Activated CD8-positive, alpha-beta memory T cell treated with anti-CD3 and anti-CD28 coated beads for 4 hours (primary cell): ENCODE data around the gene FMNL3.

Source experiments
- DNase-seq, 2 donors: peaks; one replicate each; pipeline ENCODE4 v3.0.0-alpha.2; 2020; ENCODE audit warnings: low read depth in 2 of 2

Gene FMNL3

GRCh38 chr12:49678711-49679110 lies 28.5 kb downstream of the FMNL3 start:
- DNase-seq = no peak

- DNase-seq = no peak
Observed at GRCh38 chr12:49675137-49675536, 32.1 kb downstream of the FMNL3 start.

DNA sequence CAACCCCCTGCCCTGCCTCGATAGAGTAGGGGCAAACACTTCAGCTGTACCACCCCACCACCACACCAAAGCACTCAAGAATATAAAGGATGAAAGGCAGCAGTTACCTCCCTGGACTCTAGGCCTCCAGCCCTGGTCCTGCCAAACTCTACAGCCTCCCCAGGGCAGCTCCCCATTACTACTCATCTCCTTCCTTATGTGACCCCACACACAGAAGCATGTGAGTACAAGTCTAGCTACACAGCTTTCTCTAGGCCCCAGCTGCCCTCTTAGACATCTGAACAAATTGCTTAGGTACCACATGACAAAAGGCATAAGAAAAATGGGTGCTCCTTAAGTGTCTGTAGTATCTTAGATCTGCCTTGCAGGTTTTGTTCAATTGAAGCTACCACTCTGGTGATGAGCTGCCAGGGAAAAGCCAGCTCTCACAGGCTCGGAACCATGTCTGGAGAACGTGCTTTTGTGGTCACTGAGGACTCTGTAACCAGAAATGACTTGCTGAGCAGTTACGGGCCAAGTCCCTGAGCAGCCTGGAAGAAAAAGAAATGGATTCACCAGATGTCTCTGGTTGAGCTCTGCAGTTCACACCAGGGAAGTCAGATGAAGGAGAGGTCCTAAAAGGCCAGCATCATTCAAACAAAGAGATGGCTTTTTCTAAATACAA lies 32.8 kb downstream of the FMNL3 start:
- no peak for DNase-seq

- no peak for DNase-seq
Observed at GRCh38 chr12:49673446-49674317, 33.5 kb downstream of the FMNL3 start.

DNA sequence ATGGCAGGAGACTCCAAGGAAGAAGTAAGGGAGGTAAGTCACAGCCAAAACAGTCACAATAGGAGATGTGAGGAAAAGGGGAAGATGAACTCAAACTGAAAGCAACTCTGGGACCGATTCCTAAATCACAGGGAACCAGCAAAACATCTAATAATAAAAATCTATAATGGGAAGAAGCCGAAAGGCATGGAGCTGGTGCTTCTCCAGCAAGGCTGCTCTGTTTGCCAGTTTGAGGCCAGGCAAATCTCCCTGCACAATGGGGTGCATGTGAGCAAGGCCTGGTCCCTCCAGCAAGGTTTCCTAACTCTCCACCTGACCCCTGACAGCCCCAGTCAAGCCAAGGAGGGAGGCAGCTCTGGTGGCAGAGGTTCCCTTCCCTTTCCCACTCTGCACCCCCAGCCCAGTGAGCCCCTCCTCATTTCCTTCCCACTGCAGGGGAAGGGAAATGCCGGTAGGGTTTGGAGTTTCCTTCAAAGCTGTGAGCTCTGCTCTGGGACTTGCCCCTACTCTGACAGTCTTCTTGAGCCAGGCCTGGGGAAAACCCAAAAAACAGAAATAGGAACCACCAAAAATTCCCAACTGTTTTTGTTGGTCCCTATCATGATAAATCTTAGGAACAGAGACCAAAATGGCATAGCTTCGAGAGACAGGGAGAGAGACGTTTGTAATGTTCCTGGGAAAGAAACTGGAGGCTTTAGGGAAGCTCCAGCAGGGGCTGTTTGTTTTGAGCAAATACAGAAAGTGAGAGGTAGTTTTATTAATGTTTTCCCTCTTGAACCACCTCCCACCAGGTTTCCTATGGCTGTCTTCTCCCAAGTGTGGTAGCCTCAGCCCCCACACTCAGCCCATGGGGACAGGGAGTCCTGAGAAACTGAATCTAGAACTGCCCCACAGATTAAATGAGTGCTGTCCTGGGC lies 34.6 kb downstream of the FMNL3 start:
- no peak for DNase-seq

DNA sequence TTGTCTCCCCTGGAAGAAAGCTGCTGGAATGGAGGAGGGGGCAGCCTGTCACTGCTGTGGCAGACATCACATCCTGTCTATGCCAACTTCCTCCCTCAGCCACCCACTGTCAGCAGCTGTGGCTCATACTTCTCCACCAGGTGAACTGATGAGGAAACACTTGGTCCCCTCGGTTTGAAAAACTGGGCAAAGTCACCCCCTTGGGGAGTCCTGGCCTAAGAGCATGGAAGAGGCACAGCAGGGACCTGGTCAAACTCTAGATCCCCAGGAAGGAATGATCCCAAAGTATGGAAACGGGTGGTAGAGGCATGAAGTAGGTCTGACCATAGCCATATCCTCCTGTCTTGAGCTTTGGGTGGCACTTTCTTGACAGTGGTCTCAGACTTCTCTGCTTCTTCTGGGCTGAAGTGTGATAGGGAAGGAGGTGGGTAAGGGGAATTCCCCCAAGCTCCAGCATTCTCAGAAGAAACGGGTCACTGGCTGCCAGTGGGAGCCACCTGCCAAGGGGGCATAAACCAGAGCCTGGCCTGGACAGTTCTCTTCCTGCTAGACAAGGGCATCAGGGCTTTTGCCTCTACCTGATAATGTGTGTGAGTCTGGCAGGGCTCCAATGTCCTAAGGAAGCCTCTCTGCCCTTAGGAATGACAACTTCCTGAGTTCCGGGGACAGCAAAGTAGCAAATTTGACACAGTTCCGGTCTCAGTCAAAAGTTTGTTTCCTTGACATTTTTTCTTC lies 36.0 kb downstream of the FMNL3 start:
- peak; percentile 44 to 55 for DNase-seq

GRCh38 chr12:49669796-49670195 lies 37.4 kb downstream of the FMNL3 start:
- no peak for DNase-seq

- DNase-seq = no peak
Observed at GRCh38 chr12:49667325-49668090, 39.7 kb downstream of the FMNL3 start.

GRCh38 chr12:49666176-49666575 lies 41.0 kb downstream of the FMNL3 start:
- no peak for DNase-seq

- DNase-seq = no peak
Observed at GRCh38 chr12:49665384-49665783, 41.8 kb downstream of the FMNL3 start.

GRCh38 chr12:49664591-49665239 lies 42.5 kb downstream of the FMNL3 start:
- DNase-seq = no peak

DNA sequence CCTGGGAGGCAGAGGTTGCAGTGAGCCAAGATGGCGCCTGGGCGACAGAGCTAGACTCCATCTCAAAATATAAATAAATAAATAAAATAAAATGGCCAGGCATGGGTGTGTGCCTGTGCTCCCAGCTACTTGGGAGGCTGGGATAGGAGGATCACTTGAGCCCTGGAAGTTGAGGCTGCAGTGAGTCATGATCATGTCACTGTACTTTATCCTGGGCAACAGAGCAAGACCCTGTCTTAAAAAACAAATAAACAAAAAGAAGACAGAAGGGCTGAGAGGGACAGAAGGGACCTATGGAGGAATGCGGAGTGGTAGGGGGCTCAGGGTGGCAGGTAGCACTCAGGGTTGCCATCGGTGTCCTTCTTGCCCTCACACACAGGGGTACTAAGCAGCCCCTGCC lies 43.0 kb downstream of the FMNL3 start:
- no peak for DNase-seq

GRCh38 chr12:49662998-49663843 lies 44.0 kb downstream of the FMNL3 start:
- peak; percentile 44 for DNase-seq

DNA sequence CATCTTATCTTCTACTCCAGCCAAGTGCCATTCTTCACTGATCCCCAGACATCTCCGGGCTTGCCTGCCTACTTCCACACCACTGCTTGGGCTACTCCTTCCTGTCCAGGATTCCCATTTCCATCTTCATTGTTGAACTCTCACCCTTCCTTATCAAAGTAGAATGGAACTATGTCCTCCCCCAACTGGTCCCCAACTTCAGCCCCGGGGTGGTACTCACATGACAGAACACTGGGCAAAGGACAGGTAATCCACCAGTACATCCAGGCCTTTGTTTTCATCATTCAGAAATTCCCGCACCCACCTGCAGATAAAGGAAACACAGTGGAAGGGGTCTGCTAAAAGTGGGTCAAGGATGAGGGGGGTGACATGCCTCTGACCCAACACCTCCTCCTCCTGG lies 45.5 kb downstream of the FMNL3 start:
- no peak for DNase-seq

GRCh38 chr12:49661191-49661590 lies 46.0 kb downstream of the FMNL3 start:
- DNase-seq = no peak

DNA sequence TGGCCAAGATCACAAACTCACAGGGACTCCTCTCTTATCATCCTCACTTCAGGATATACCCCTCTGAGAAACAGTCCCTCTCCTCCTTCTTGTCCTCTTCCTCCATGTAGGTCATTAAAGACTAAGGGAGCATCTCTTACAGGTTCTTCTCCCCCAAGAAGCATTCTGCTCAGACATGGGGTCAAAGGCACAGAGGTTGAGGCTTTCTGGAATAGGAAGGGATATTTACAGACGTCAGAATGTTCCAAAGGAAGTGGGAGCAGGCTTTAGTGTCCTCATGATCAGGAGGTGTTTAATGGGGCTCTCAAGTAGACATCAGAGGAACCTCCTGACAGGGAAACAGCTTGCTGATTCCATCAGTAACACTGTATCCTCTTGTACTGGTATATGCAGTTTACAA lies 47.5 kb downstream of the FMNL3 start:
- no peak for DNase-seq

DNA sequence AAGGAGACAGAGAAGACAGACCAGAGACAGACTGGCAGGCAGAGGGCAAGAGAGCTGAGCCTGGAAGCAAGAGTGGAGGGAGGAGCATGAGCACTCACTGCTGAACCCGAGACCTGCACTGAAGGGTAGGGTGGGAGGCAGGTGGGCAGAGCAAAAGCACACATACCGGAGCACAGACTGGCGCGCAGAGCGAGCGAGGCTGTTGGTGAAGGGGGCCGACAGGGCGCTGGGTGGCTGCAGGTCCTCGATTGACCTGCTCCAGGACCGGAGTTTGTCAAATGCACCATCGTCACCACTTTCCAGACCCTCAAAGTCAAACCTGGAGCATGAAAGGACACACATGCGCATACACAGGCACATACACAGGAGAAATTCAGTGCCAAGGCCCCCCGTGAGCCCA lies 48.9 kb downstream of the FMNL3 start:
- DNase-seq = no peak

DNA sequence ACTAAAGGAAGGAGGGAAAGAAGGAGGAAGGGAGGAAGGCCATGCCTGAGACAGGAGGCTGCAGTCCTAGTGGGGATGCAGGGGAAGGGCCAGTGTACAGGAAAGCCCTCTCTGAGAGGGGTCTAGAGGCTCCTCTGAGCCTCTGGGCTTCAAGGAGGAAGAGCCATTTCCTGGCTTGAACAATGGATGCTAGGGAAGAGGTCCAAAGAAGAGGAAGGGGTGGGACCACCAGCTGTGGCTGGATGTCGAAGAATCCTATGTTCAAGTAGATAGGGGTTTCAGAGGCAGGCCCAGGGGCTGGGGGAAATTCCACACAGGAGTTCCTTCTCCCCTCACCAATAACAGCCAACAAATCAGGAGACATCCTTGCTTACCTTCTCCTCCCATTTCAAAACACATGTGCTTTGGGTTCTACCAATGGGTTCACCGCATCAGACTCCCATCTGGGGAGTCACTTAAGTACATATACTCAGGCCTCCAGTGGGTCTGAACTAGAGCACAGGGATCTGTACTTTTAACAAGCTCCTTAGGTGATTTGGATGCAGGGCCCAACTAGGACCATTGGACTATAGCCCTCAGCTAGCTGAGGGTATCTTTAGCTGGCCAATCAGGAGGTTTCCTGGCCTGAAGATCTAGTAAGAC lies 51.5 kb downstream of the FMNL3 start:
- no peak for DNase-seq

DNA sequence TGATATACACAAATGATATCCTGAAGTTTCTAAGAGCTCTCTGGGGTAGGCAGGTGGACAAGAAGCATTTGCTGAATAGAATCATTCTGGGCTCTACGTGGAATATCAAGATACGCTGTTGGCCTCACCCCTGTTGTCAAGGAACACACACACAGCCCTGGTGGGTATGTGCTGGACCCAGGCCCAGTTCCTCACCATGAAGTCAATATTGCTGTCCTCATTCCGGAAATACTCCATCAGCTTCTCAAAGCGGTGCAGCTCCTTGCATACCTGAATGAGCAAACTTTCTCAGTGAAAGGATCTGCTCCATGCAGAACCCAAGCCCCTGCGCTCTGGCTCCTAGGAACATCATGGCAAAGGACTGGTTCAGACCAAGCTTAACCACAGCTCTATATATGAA lies 52.5 kb downstream of the FMNL3 start:
- DNase-seq = no peak
